GM19035 (cell line): ENCODE results near the gene SGIP1.
"Not testable (repeated sequence)": the region's sequence is repeated elsewhere in the genome, so short reads cannot be mapped to it uniquely, and the experiment has no call there.

ENCODE experiments used
- ATAC-seq: cut with Tn5 transposase; IDR thresholded peaks from one replicate; pipeline ENCODE4 v1.9.1; 2021; ENCODE audit not compliant: unreplicated experiment

Gene SGIP1

GRCh38 chr1:66725885-66726665 is 192.1 kb downstream of the SGIP1 start:
- peak; percentile 85 for ATAC-seq

- ATAC-seq: no peak
Observed at GRCh38 chr1:66728021-66728420, 194.1 kb downstream of the SGIP1 start.

- not testable (repeated sequence) for ATAC-seq
Observed at GRCh38 chr1:66728716-66729115, 194.8 kb downstream of the SGIP1 start.

- ATAC-seq: no peak
Observed at GRCh38 chr1:66729119-66729518, 195.2 kb downstream of the SGIP1 start.

- ATAC-seq: no peak
Observed at GRCh38 chr1:66729523-66729922, 195.6 kb downstream of the SGIP1 start.

GRCh38 chr1:66730462-66730861 is 196.5 kb downstream of the SGIP1 start:
- ATAC-seq: no peak

GRCh38 chr1:66731170-66731865 is 197.4 kb downstream of the SGIP1 start:
- no peak for ATAC-seq

- no peak for ATAC-seq
Observed at GRCh38 chr1:66732407-66733166, 198.6 kb downstream of the SGIP1 start.

GRCh38 chr1:66733348-66734017 is 199.5 kb downstream of the SGIP1 start:
- no peak for ATAC-seq

- not testable (repeated sequence) for ATAC-seq
Observed at GRCh38 chr1:66734531-66734930, 200.6 kb downstream of the SGIP1 start.

- no peak for ATAC-seq
Observed at GRCh38 chr1:66737836-66738235, 203.9 kb downstream of the SGIP1 start.

- no peak for ATAC-seq
Observed at GRCh38 chr1:66739401-66740157, 205.6 kb downstream of the SGIP1 start.

- no peak for ATAC-seq
Observed at GRCh38 chr1:66745451-66745850, 211.5 kb downstream of the SGIP1 start.

- no peak for ATAC-seq
Observed at GRCh38 chr1:66747501-66747900, 213.5 kb downstream of the SGIP1 start.

- no peak for ATAC-seq
Observed at GRCh38 chr1:66750577-66750976, 216.6 kb downstream of the SGIP1 start.

GRCh38 chr1:66751160-66751559 is 217.2 kb downstream of the SGIP1 start:
- ATAC-seq: no peak

- no peak for ATAC-seq
Observed at GRCh38 chr1:66752000-66752592, 218.1 kb downstream of the SGIP1 start, which contains the start of gene DYNLT5. Gene DYNLT5, plus strand, starts transcription at chr1:66752459. Its CDS starts 2,200 bp downstream, at chr1:66754659.

GRCh38 chr1:66752671-66753371 is 218.9 kb downstream of the SGIP1 start:
- ATAC-seq: no peak

- no peak for ATAC-seq
Observed at GRCh38 chr1:66757722-66758240, 223.8 kb downstream of the SGIP1 start.
